Vagina (tissue), 2 donors: ENCODE measurements around the gene TRIM13. TPM values are rescaled to one million over a fixed set of nuclear protein-coding genes. Genes with fewer than 3 reads are reported as not detected.

ENCODE experiments used
- DNase-seq, 2 donors: peaks; one replicate each; pipeline ENCODE4 v3.0.0-alpha.2; 2017; ENCODE audit errors: extremely low spot score in 2 of 2
- H3K27ac ChIP-seq: fragments of 200-600 bp; sonication (generic); one replicate; pipeline ENCODE4 v1.5.1; 2019
- H3K27me3 ChIP-seq: fragments of 200-600 bp; sonication (generic); one replicate; pipeline ENCODE4 v1.5.1; 2019
- H3K36me3 ChIP-seq, 2 donors: fragments of 200-600 bp; sonication (generic); one replicate each; pipeline ENCODE4 v1.5.1; 2017 to 2019
- H3K4me1 ChIP-seq: fragments of 200-600 bp; sonication (generic); one replicate; pipeline ENCODE4 v1.5.1; 2019
- H3K4me3 ChIP-seq, 2 donors: fragments of 200-600 bp; sonication (generic); 1 replicate in 1 of 2; 2 replicates in 1 of 2; pipeline ENCODE4 v1.5.1; 2016 to 2019
- H3K9me3 ChIP-seq: fragments of 200-600 bp; sonication (generic); one replicate; pipeline ENCODE4 v1.5.1; 2019
- POLR2A ChIP-seq, 2 donors: fragments of 450-650 bp; IDR thresholded peaks; one replicate each; pipeline ENCODE4 v1.6.1; 2017; ENCODE audit warnings: antibody characterized with exemption in 2 of 2, mild to moderate bottlenecking in 2 of 2, moderate library complexity in 2 of 2
- POLR2AphosphoS5 ChIP-seq, 2 donors: sonication (generic); formaldehyde crosslinking; IDR thresholded peaks; one replicate each; pipeline ENCODE4 v1.9.0; 2017; ENCODE audit warnings: antibody characterized with exemption in 2 of 2, mild to moderate bottlenecking in 2 of 2, low read depth in 1 of 2; ENCODE audit not compliant: insufficient read depth in 1 of 2
- intact Hi-C: fragments of 100-400 bp; cut with DNase I; formaldehyde crosslinking; loops from one replicate; pipeline ENCODE4 v1.15.1; 2023
- total RNA-seq: library from RNA; depleted of rRNA; stranded (reverse); fragments of >200 nt; gene quantifications from one replicate; pipeline ENCODE4 v1.2.3, GENCODE V29; 2016
- TF ChIP-seq, protein P1 (sequence below), 3 experiments: fragments of 450-650 bp in 2 of 3; fragments of 200-600 bp in 1 of 3; sonication (generic) in 1 of 3; IDR thresholded peaks; one replicate each; pipeline ENCODE4 v1.5.1; 2017 to 2019; ENCODE audit warnings: antibody characterized with exemption in 3 of 3, mild to moderate bottlenecking in 2 of 3, moderate library complexity in 2 of 3

The TRIM13 gene
- total RNA-seq, 1 donor from 2014 or later, result 12.3 TPM

DNA sequence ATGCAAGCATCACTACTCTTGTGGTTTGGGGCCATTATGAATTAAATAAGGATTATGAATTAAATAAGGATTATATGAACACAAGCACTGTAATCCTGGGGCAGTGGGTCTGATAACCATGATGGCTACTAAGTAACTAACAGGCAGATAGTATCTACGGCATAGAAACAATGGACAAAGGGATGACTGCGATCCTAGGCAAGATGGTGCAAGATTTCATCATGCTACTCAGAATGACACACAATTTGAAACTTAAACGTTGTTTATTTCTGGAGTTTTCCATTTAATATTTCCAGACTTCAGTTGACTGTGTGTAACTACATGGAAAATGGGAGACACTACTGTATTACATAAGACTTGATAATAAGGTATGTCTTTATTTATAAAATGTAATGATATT lies 33.5 kb downstream of the TRIM13 start:
- H3K27ac ChIP-seq, result no peak overlapping the region
- no peak overlapping the region for H3K4me3 ChIP-seq
- no peaks in the 10 kb centered on the region for H3K36me3 ChIP-seq
- intact Hi-C loops, result no loop called here
- H3K9me3 ChIP-seq, result no peaks in the 10 kb centered on the region
- H3K4me1 ChIP-seq, result no peaks in the 10 kb centered on the region
- TF ChIP-seq, protein P1, sequence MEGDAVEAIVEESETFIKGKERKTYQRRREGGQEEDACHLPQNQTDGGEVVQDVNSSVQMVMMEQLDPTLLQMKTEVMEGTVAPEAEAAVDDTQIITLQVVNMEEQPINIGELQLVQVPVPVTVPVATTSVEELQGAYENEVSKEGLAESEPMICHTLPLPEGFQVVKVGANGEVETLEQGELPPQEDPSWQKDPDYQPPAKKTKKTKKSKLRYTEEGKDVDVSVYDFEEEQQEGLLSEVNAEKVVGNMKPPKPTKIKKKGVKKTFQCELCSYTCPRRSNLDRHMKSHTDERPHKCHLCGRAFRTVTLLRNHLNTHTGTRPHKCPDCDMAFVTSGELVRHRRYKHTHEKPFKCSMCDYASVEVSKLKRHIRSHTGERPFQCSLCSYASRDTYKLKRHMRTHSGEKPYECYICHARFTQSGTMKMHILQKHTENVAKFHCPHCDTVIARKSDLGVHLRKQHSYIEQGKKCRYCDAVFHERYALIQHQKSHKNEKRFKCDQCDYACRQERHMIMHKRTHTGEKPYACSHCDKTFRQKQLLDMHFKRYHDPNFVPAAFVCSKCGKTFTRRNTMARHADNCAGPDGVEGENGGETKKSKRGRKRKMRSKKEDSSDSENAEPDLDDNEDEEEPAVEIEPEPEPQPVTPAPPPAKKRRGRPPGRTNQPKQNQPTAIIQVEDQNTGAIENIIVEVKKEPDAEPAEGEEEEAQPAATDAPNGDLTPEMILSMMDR (IDR thresholded peaks at IDR 0.05), result no peak
- TF ChIP-seq POLR2A (IDR thresholded peaks at IDR 0.05) (no peak), POLR2AphosphoS5 (IDR thresholded peaks at IDR 0.05; ENCODE audit: insufficient read depth in 1 of 2, low read depth in 1 of 2) (no peak)
- DNase-seq, result no peak
- H3K27me3 ChIP-seq, result no peaks in the 10 kb centered on the region

DNA sequence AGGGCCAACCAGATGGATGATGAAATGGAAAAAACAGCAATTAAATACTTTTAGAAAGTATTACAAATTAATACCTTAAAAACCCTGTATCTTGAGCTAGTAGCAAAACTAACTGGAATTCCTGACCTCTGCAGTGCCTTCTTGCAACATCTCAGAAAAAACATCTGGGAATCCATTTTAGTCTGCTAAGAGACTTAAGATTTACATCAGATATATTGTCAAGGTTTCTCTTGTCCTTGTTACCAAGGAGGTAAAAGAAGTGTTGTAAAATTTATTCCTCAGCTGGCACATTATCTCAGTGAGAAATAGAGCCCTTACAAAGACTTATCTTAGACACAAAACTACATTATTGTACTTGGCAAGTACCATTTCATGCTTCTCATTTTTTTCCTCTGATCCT lies 36.9 kb downstream of the TRIM13 start:
- no peaks in the 10 kb centered on the region for H3K4me1 ChIP-seq
- H3K36me3 ChIP-seq, result no peaks in the 10 kb centered on the region
- no peak overlapping the region for H3K4me3 ChIP-seq
- H3K9me3 ChIP-seq, result no peaks in the 10 kb centered on the region
- H3K27me3 ChIP-seq, result no peaks in the 10 kb centered on the region
- TF ChIP-seq POLR2A (IDR thresholded peaks at IDR 0.05) (no peak), POLR2AphosphoS5 (IDR thresholded peaks at IDR 0.05; ENCODE audit: insufficient read depth in 1 of 2, low read depth in 1 of 2) (no peak)
- TF ChIP-seq, protein P1 (IDR thresholded peaks at IDR 0.05), result no peak
- intact Hi-C loops, result no loop called here
- H3K27ac ChIP-seq, result no peak overlapping the region
- no peak for DNase-seq

GRCh38 chr13:50037788-50038187 lies 40.9 kb downstream of the TRIM13 start:
- intact Hi-C loops, result no loop called here
- Histone ChIP-seq H3K36me3 (no peaks in the 10 kb centered on the region), H3K27me3 (no peaks in the 10 kb centered on the region), H3K4me3 (no peak overlapping the region), H3K9me3 (no peaks in the 10 kb centered on the region), H3K27ac (no peak overlapping the region), H3K4me1 (no peaks in the 10 kb centered on the region)
- no peak for DNase-seq
- TF ChIP-seq POLR2A (IDR thresholded peaks at IDR 0.05) (no peak), POLR2AphosphoS5 (IDR thresholded peaks at IDR 0.05; ENCODE audit: insufficient read depth in 1 of 2, low read depth in 1 of 2) (no peak)
- TF ChIP-seq, protein P1 (IDR thresholded peaks at IDR 0.05), result no peak

GRCh38 chr13:50038266-50038665 lies 41.4 kb downstream of the TRIM13 start:
- TF ChIP-seq, protein P1 (IDR thresholded peaks at IDR 0.05), result no peak
- TF ChIP-seq POLR2A (IDR thresholded peaks at IDR 0.05) (no peak), POLR2AphosphoS5 (IDR thresholded peaks at IDR 0.05; ENCODE audit: insufficient read depth in 1 of 2, low read depth in 1 of 2) (no peak)
- H3K36me3 ChIP-seq, result no peaks in the 10 kb centered on the region
- no peaks in the 10 kb centered on the region for H3K4me1 ChIP-seq
- intact Hi-C loops, result no loop called here
- DNase-seq, result no peak
- no peak overlapping the region for H3K27ac ChIP-seq
- H3K27me3 ChIP-seq, result no peaks in the 10 kb centered on the region
- H3K4me3 ChIP-seq, result no peak overlapping the region
- H3K9me3 ChIP-seq, result no peaks in the 10 kb centered on the region

DNA sequence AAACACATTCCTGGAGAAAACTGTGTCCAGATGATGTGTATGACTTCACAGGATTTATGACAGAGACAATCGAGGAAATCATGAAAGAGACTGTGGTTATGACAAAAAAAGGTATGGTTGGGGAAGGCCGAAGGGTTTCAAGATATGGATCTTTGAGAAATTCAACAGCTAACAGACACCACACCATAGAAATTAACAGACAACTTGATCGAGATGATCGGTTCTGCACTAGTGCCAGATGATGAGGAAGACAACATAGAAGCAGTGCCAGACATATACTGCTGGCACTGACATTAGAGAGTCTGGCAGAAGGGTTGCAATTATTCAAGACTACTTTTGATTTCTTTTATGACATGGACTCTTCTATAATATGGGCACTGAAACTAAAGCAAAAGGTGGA lies 55.6 kb downstream of the TRIM13 start:
- H3K36me3 ChIP-seq, result no peaks in the 10 kb centered on the region
- no peaks in the 10 kb centered on the region for H3K27me3 ChIP-seq
- DNase-seq, result no peak
- no peaks in the 10 kb centered on the region for H3K4me1 ChIP-seq
- no peak overlapping the region for H3K27ac ChIP-seq
- no peaks in the 10 kb centered on the region for H3K9me3 ChIP-seq
- no peak overlapping the region for H3K4me3 ChIP-seq
- intact Hi-C loops, result no loop called here
- no peak for TF ChIP-seq POLR2A (IDR thresholded peaks at IDR 0.05)
- TF ChIP-seq, protein P1 (IDR thresholded peaks at IDR 0.05), result no peak
- no peak for TF ChIP-seq POLR2AphosphoS5 (IDR thresholded peaks at IDR 0.05; ENCODE audit: insufficient read depth in 1 of 2, low read depth in 1 of 2)
